ENCODE data around the gene MED9. TPM values are rescaled to one million over a fixed set of nuclear protein-coding genes. Genes with fewer than 3 reads are reported as not detected.

Gene MED9
- total RNA-seq, 1 experiment from 2014 or later, result 8.1 TPM

DNA sequence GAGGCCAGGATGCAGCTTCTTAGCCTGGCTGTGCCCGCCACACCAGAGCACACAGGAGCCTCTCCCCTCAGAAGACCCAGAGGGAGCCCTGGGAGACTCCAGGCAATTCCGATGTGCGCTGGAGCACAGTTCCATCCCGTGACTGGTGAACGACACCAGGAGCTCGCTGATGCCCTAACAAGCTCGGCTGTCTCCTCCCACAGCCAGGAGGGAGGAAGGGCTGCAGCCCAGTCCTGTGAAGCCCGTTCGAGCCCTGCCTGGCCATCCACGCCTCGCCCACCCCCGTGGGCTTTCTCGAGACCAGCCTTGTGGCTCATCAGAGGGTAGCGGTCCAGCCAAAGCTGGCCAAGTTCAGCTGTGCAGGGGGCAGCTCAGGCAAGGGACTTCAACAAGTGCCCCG is 41.2 kb downstream of the MED9 start:
- H3K4me1 Mint-ChIP-seq (ENCODE audit: insufficient read depth, unreplicated experiment), result peaks cover 8% of the 10 kb centered on the region
- DNase-seq (ENCODE audit: unreplicated experiment), result no peak
- H3K9me3 Mint-ChIP-seq (ENCODE audit: unreplicated experiment), result no peaks in the 10 kb centered on the region
- no TSS peak for BruUV-seq (replicated peaks)
- H3K4me3 Mint-ChIP-seq (ENCODE audit: unreplicated experiment), result no peak overlapping the region
- no peaks in the 10 kb centered on the region for H3K36me3 Mint-ChIP-seq (ENCODE audit: insufficient read depth, unreplicated experiment)
- H3K27ac Mint-ChIP-seq (ENCODE audit: low read depth, unreplicated experiment), result no peak overlapping the region
- POLR2A ChIA-PET, result no interaction called here
- H3K27me3 Mint-ChIP-seq (ENCODE audit: insufficient read depth, unreplicated experiment), result no peaks in the 10 kb centered on the region
- TF ChIP-seq, protein P1, sequence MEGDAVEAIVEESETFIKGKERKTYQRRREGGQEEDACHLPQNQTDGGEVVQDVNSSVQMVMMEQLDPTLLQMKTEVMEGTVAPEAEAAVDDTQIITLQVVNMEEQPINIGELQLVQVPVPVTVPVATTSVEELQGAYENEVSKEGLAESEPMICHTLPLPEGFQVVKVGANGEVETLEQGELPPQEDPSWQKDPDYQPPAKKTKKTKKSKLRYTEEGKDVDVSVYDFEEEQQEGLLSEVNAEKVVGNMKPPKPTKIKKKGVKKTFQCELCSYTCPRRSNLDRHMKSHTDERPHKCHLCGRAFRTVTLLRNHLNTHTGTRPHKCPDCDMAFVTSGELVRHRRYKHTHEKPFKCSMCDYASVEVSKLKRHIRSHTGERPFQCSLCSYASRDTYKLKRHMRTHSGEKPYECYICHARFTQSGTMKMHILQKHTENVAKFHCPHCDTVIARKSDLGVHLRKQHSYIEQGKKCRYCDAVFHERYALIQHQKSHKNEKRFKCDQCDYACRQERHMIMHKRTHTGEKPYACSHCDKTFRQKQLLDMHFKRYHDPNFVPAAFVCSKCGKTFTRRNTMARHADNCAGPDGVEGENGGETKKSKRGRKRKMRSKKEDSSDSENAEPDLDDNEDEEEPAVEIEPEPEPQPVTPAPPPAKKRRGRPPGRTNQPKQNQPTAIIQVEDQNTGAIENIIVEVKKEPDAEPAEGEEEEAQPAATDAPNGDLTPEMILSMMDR (IDR thresholded peaks at IDR 0.05; ENCODE audit: unreplicated experiment), result no peak
- CTCF ChIA-PET, result interaction anchor here (1.1 kb wide), 1 partner anchor 50 kb away, joined by 3 read pairs; no protein-coding TSS in a partner anchor
- intact Hi-C loops (cut with micrococcal nuclease), result no loop called here

DNA sequence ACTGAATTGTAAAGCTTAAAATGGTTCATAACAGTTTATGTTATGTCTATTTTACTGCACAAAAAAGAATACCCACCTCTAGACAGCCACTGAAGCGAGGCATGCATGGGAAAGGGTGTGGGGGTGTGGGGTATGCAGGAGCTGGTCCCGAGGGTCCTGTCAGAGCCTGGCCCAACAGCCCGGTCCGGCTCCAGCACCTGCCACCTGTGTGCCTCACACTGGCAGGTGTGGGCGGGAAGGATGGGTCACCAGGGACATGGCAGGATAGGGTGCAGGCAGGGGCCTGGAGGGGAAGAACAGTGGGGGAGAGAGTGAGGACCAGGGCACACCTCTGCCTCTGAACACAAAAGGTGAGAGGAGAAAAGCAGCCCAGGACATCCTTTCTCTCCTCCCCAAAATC is 42.2 kb downstream of the MED9 start:
- DNase-seq (ENCODE audit: unreplicated experiment), result no peak
- ChIA-PET POLR2A (no interaction called here), CTCF (interaction anchor here (1.1 kb wide), 1 partner anchor 49 kb away, joined by 3 read pairs; no protein-coding TSS in a partner anchor)
- Mint-ChIP-seq H3K27ac (ENCODE audit: low read depth, unreplicated experiment) (no peak overlapping the region), H3K36me3 (ENCODE audit: insufficient read depth, unreplicated experiment) (no peaks in the 10 kb centered on the region), H3K27me3 (ENCODE audit: insufficient read depth, unreplicated experiment) (no peaks in the 10 kb centered on the region), H3K4me1 (ENCODE audit: insufficient read depth, unreplicated experiment) (peaks cover 2% of the 10 kb centered on the region), H3K9me3 (ENCODE audit: unreplicated experiment) (no peaks in the 10 kb centered on the region), H3K4me3 (ENCODE audit: unreplicated experiment) (no peak overlapping the region)
- TF ChIP-seq, protein P1 (IDR thresholded peaks at IDR 0.05; ENCODE audit: unreplicated experiment), result no peak
- intact Hi-C loops (cut with micrococcal nuclease), result no loop called here
- BruUV-seq (replicated peaks), result no TSS peak

- CTCF ChIA-PET, result interaction anchor here (0.6 kb wide), 1 partner anchor 13 kb away, joined by 3 read pairs; no protein-coding TSS in a partner anchor
- Mint-ChIP-seq H3K27me3 (ENCODE audit: insufficient read depth, unreplicated experiment) (no peaks in the 10 kb centered on the region), H3K36me3 (ENCODE audit: insufficient read depth, unreplicated experiment) (no peaks in the 10 kb centered on the region), H3K27ac (ENCODE audit: low read depth, unreplicated experiment) (no peak overlapping the region), H3K4me1 (ENCODE audit: insufficient read depth, unreplicated experiment) (no peaks in the 10 kb centered on the region), H3K4me3 (ENCODE audit: unreplicated experiment) (no peak overlapping the region), H3K9me3 (ENCODE audit: unreplicated experiment) (no peaks in the 10 kb centered on the region)
- no TSS peak for BruUV-seq (replicated peaks)
- intact Hi-C loops (cut with micrococcal nuclease), result no loop called here
- DNase-seq (ENCODE audit: unreplicated experiment), result no peak
- TF ChIP-seq, protein P1 (IDR thresholded peaks at IDR 0.05; ENCODE audit: unreplicated experiment), result no peak
- POLR2A ChIA-PET, result interaction anchor here (0.6 kb wide), 1 partner anchor 538 kb away, joined by 3 read pairs; no protein-coding TSS in a partner anchor
These were observed 43.1 kb downstream of the MED9 start for GRCh38 chr17:17519886-17520285.

DNA sequence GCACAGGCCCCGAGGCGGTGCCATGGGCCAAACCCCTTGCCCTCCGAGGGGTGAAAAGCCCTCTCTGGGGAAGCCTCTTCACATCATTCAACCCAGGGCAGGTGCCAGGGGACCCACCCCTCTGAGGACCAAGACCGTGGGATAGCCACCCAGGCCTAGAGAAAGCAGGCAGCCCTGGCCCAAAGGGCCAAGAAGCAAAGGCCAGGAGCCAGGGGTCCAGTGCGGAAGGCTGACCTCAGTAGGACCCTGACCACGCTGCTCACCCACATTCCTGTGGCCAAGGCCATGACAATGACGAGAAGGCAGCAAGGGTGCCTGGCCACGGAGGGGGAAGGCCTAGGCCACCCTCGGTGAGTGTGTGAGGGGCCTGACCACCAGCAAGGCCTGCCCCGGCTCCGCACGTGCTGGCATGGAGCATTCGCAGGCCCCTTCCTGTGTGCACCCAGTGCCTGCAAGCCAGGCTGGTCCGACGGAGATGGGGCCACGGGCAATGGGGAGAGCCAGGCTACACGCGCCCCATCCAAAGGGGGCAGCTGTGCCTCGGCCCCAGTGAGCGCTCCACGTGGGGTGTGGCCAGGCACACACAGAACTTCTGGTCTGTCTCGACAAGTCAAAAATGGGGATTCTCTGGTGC is 43.9 kb downstream of the MED9 start:
- no peaks in the 10 kb centered on the region for H3K9me3 Mint-ChIP-seq (ENCODE audit: unreplicated experiment)
- TF ChIP-seq, protein P1 (IDR thresholded peaks at IDR 0.05; ENCODE audit: unreplicated experiment), result no peak
- ChIA-PET POLR2A (no interaction called here), CTCF (interaction anchor here (0.7 to 1.6 kb wide), 3 partner anchors 10 to 210 kb away, joined by 3 to 5 read pairs (median 3); no protein-coding TSS in a partner anchor)
- no TSS peak for BruUV-seq (replicated peaks)
- no peaks in the 10 kb centered on the region for H3K27me3 Mint-ChIP-seq (ENCODE audit: insufficient read depth, unreplicated experiment)
- no peaks in the 10 kb centered on the region for H3K36me3 Mint-ChIP-seq (ENCODE audit: insufficient read depth, unreplicated experiment)
- no peaks in the 10 kb centered on the region for H3K4me1 Mint-ChIP-seq (ENCODE audit: insufficient read depth, unreplicated experiment)
- no peak for DNase-seq (ENCODE audit: unreplicated experiment)
- no peak overlapping the region for H3K4me3 Mint-ChIP-seq (ENCODE audit: unreplicated experiment)
- intact Hi-C loops (cut with micrococcal nuclease), result no loop called here
- H3K27ac Mint-ChIP-seq (ENCODE audit: low read depth, unreplicated experiment), result no peak overlapping the region
